T-helper 2 cell treated with Interferon-gamma antibody and Interleukin-4, amounts not matched to agents 100 ng/mL and 5 ng/mL, for 36 hours (primary cell): ENCODE measurements around the gene FN3K. TPM values are rescaled to one million over a fixed set of nuclear protein-coding genes. Genes with fewer than 3 reads are reported as not detected.
"Not testable (repeated sequence)": the region's sequence is repeated elsewhere in the genome, so short reads cannot be mapped to it uniquely, and the experiment has no call there.

Source experiments
- intact Hi-C: fragments of 100-400 bp; cut with micrococcal nuclease; formaldehyde crosslinking; loops from one replicate; pipeline ENCODE4 v1.15.1; 2023
- total RNA-seq: library from RNA; stranded (reverse); gene quantifications from 2 replicates; pipeline ENCODE4 v1.2.3, GENCODE V29; 2022

FN3K gene
- total RNA-seq, 1 donor from 2014 or later: 4.2 TPM

DNA sequence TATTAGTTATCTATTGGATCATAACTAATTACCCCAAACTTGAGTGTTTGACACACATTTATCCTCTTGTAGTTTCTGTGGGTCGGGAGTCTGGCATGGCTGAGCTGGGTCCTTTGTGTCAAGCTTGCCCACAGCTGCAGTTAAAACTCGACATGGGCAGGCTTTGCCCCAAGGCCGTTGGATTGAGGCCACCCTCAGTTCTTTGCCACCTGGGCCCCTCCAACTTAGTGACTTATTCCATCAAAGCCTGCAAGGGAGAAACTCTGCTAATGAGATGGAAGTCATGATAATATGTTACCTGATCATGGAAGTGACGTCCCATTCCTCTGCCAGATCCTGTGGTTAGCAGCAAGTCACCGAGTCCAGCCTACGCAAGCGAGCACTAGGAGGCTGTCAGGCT is 33.6 kb downstream of the FN3K start:
- intact Hi-C loops: no loop called here

DNA sequence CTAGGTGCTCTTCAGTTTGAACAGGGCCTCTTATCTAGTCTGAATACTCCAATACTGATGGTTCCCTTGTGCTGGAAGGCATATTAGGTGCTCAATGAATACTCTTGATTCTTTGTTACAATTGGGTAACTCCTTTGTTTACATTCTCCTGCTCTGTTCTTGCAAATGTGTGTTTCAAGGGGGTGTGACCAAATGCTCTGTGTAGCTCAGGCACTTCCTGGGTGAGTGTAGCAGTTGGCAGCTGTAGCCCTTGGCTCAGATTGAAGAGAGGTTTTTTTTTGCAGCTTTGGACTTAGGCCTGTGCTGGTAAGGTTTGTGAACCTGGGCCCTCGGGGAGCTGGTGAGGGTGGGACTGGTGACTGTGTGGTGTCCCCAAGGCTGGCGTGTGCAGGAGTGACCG is 36.6 kb downstream of the FN3K start:
- intact Hi-C loops: no loop called here

DNA sequence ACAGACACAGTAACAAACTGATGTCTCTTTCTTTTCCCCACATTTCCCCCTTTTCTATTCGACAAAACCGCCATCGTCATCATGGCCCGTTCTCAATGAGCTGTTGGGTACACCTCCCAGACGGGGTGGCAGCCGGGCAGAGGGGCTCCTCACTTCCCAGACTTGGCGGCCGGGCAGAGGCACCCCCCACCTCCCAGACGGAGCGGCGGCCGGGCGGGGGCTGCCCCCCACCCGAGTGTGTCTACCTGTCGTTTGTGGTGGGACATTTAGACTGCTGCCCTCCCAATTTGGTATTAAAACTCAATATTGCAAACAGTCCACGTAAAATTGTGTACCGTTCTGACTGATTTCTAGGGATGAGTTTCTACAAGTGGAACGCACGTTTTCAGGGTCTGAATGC is 39.0 kb downstream of the FN3K start:
- intact Hi-C loops: not testable (repeated sequence)

DNA sequence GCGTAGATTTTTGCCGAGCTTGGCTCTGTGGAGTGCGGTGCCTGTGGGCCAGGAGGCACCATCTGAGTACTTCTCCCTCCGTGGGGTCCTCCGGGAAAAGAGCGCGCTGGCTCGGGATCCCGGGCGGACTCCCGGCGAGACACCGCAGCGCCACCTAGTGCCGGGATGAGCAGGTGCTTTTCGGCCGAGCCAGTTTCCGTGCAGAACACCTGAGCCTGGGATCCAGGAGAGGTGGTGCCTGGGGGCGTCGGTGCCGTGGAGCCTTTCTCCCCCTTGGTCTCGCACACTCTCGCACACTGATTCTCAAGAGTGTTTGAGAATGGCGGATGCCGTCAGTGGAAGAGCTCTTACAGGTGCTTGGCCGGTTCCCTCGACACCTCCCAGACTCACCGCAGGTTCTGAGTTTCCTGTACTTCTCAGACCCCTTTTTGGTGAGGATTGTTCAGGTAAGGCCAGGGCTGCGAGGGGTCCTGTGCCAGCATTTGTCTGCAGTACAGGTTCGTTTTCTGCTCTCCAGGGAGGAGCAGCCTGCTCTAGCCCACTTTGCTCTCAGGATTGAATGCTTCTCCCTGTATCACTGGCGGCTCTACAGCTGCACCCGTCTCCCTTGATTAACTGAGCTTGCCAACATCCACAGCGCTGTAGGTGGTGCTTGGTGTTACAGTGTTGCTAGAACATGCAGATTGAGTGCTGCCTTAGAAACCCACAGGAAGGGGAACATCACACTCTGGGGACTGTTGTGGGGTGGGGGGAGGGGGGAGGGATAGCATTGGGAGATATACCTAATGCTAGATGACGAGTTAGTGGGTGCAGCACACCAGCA is 39.8 kb downstream of the FN3K start:
- intact Hi-C loops: no loop called here

DNA sequence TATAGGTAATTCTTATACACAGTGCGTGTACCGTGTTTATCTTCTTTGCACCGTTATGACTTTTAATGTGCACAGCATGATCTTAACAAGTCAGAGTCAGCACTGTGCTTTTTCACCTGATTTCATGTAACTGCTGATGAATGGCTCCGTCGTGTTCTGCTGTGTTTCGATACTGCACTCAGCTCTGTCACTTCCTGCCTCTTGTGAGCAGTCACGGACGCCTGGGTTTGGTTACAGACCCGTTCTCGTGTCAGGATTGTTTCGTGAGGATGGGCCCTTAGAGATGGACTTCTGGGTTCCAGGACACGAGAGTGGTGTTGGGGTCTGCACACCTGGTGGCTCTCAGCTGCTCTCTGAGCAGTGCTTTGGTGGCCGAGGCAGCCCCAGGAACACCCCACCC is 41.0 kb downstream of the FN3K start:
- intact Hi-C loops: no loop called here

DNA sequence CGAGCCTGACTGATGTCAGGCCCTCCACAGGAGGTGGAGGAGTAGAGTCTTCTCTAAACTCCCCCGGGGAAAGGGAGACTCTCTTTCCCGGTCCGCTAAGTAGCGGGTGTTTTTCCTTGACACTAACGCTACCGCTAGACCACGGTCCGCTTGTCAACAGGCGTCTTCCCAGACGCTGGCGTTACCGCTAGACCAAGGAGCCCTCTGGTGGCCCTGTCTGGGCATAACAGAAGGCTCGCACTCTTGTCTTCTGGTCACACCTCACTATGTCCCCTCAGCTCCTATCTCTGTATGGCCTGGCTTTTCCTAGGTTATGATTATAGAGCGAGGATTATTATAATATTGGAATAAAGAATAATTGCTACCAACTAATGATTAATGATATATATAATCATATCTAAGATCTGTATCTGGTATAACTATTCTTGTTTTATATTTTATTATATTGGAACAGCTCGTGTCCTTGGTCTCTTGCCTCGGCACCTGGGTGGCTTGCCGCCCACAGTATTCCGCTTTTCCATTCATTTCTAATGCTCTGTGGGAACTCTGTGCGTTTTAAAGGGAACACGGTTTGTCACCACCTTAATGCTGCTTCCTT is 42.5 kb downstream of the FN3K start:
- intact Hi-C loops: not testable (repeated sequence)

DNA sequence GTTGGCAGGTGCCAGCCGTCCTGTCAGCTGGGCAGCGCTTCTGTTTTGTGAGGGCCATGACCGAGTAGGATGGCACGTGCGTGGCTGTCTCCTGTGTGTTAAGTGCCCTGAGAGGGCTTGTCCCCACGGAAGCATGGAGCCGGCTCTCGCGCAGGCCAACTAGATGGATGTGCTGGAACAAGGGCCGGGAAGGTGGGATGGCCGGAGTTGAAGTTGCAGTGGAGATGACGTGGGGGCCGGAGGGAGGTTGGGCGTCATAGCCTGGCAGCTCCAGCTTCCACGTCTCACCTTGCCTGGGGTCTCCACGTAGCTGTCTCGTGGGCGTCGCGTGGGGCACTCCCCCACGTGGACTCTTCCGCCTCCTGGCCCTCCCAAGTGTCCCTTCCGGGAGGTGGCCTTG is 44.1 kb downstream of the FN3K start:
- intact Hi-C loops: no loop called here

DNA sequence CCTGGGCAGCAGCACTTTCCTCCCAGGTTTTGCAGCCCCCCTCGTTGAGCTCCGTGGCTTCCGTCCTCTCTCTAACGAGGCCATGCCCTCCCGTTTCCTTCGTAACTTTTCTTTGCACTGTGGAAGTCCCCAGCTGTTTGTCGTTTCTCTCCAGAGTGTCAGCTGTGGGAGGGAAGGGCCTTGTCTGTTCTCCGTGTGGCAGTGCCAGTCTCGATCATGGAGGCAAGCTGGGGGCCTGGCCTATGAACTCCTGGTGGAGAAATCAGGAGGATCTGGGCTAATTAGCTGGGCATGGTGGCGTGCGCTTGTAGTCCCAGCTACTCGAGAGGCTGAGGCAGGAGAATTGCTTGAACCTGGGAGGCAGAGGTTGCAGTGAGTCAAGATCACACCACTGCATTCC is 44.8 kb downstream of the FN3K start:
- intact Hi-C loops: loop anchor here (5.0 kb wide), 2 partner anchors 132 to 182 kb away; no protein-coding TSS in a partner anchor

DNA sequence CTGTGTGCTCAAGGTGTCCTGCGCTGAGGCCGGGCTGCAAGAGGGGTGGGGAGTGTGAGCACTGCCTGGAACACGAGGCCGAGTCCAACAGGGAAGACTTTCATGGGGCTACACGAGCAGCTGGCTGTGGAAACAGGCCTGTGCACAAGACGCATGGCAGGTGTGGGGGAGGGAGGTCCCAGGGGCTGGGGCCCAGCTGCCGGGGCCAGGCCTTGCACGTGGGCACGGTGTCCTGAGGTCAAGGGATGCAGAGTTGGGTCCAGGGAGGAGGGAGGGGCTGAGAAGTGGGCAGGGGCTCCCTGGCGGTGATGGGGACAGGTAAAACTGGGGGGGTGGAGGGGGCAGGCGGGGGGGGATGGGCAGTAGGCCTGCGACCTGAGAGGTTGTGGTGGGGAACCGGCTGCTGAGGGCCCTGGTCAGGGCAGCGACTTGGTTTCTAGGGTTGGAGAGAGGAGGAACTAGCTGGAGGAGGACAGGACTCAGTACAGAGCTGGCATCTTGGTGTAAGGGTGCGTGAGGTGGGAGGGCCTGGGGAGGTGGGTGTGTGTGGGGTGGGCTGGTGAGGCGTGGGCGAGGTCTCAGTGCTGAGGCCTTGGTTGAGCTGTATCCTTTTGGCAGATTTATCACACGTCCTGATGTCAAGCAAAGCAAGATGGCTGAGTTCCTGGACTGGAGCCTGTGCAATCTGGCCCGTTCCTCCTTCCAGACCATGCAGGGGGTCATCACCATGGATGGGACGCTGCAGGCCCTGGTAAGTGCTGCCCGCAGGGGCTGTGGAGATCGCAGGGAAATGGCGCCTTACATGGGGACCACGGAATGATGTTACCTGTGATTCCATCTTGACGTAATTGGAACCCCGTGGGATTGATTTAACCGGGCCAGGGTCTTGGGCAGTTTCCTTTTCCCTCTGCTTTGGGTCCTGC is 45.8 kb downstream of the FN3K start:
- intact Hi-C loops: loop anchor here (5.0 kb wide), 2 partner anchors 131 to 181 kb away; no protein-coding TSS in a partner anchor

DNA sequence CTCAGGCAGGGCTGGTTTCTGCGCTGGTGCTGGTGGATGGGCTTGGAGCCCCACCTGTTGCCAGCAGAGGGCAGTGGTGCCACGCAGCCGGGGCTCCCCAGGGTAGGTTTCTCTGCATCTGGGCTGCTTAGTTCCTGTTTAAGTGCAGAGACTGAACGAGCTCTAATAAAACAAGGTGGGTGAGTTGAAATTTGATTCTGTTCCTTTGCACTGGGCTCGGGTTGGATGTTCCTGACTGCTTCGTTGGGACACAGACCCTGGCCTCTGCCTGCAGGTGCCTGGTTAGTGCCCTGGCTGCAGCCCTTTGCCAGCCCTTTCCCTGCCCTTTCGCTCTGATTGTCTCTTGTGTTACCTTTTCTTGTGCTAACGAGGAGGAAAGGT is 46.5 kb downstream of the FN3K start:
- intact Hi-C loops: loop anchor here (5.0 kb wide), 2 partner anchors 130 to 180 kb away; no protein-coding TSS in a partner anchor

DNA sequence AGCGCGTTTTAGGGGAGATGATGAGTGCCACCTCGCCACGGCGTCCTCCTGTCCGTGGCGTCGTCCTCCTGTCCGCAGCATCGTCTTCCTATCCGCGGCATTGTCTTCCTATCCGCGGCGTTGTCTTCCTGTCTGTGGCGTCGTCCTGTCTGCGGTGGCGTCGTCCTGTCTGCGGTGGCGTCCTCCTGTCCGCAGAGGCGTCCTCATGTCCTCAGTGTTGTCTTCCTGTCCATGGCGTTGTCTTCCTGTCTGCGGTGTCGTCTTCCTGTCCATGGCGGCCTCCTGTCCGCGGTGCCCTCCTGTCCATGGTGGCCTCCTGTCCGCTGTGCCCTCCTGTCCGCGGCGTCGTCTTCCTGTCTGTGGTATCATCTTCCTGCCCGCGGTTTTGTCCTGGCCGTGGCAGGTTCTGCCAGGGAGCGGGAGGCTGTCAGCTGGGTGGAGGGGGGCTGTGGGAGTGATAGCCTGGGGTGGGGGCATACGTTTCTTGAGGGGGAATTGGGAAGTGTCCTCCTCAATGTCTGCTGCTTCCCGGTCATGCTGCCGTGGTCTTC is 47.3 kb downstream of the FN3K start:
- intact Hi-C loops: loop anchor here (5.0 kb wide), 2 partner anchors 130 to 180 kb away; no protein-coding TSS in a partner anchor

DNA sequence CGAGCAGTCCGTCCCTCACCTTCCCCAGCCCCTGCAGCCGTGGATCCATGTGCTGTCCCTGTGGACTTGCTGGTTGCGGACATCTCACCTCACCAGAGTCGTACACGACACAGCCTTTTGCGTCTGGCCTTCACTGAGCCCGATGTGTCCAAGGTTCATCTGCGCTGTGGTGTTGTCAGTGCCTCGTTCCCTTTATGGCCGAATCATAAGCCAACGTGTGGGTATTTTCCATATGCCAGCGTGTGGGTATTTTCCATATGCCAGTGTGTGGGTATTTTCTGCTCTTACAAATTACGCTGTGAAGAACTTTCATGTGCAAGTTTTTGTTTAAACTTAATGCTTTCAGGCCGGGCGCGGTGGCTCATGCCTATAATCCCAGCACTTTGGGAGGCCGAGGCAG is 48.1 kb downstream of the FN3K start:
- intact Hi-C loops: loop anchor here (5.0 kb wide), 2 partner anchors 129 to 179 kb away; no protein-coding TSS in a partner anchor

DNA sequence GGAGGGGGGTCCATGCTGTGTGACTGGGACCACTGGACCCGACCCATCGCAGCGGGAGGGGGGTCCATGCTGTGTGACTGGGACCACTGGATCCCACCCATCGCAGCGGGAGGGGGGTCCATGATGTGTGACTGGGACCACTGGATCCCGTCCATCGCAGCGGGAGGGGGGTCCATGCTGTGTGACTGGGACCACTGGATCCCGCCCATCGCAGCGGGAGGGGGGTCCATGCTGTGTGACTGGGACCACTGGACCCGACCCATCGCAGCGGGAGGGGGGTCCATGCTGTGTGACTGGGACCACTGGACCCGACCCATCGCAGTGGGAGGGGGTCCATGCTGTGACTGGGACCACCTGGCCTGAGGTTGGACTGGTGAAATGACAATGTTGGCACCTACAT is 50.2 kb downstream of the FN3K start:
- intact Hi-C loops: not testable (repeated sequence)

DNA sequence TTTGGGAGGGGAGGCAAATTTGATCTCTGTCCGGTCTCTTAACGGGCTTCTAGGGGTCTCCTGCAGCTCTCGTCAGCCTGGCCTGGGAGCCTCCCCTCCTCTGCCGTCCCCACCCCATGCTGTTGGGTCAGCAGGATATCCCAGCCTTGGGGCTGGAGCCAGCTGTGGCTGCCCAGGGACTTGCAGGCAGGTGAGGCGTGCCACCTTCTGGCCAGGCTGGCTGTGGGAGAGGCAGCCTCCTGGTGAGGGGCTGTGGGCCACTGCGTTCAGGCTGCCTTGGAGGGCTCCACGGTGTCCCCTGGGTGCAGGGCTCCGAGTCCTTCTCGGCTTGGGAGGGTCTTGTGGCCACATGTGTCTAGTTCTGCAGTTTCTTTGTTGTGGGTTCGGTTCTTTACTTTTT is 51.0 kb downstream of the FN3K start:
- intact Hi-C loops: no loop called here

DNA sequence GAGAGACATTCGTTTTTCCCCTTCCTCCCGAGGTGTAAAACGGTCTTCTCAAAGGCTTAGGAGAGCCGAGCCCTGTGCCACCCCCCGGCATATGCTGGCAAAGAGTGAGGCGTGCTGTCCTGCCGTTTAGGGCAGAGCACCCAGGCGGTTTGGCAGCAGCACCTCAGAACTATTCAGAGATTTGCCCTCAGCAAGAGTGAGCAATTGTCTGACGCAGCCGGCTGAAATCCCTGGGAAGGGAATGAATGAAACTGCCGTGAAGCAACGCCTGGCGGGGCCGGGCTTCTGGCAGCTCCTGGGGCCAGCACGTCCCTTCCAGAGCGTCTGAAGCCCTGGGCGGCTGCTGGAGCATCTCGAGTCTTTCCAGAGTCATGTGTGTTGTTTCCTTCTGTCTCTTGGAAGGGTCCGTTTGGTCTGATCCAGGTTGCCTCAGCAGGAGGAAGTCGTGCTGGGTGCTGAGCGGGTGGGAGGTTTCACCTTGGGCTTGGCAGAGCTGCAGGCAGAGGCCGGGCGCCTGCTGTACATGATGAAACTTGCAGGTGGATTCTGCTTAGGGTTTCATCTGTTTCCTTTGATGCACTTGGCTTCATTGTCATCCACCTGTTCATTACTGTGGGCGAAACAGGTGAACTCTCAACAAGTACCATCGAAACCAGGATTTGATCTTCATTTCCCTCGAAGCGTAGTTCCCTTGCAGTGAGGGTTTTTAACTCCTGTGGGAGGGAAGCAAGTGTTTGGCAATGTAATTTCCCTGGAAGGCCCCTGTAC is 51.9 kb downstream of the FN3K start:
- intact Hi-C loops: no loop called here

DNA sequence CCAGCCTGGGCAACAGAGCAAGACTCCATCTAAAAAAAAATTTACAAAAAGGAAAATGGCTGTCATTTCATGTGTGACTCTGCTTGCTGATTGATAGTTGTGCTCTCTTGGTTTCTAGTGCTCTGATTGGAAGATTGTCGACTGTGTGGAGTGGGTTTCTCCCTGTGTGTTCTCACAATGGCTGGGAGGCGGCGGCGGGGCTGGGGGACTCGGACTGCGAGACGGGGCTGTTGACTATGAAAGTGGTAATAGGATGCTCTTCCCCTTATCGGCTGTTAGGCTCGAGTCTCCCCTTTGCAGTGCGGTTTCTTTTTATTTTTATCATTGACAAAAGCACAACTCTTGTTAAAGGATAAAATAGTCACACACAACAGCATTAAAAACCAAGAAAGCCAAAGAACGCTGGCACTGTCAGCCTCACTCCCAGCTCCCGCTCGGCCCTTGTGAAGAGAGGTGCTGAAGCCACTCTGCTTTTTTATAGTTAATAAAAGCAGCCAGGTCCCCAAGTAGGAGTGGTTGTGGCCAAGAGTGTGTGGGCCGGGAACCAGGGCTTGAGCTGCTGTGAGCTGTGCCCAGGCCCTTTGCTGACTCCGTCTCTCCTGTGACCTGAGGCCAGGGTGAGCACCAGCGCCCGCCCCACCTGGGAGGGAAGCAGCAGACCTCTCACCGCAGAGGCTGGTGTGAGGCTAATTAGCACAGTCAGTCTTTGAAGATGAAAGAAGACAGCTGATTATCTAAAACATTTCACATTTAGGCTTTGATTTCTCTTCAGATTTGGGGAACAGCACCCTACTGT is 53.0 kb downstream of the FN3K start:
- intact Hi-C loops: no loop called here

DNA sequence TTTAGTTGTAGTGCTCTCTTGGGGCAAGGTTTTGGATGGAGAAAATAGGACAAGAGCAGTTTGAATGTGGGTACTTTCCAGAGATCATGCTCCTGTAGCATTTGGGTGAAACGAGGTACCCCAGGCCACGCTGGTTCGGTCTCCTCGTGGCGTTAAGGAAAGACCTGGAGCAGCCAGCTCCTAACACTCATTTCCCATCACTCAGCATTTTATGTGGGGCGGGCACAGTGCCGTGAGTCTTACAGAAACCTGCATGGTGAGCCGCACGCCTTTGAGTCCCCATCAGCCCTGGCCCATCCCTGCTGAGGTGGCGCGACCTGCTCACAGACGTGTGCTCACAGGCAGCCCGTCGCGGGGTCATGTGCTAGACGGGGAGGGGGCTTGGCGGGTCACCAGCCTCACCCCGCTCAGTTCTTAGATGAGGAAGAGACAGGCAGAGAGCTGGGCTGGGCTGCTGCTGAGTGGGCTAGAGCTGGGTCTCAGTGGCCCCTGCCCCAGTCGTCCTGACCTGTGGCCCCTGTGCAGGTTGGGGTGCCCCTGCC is 53.7 kb downstream of the FN3K start:
- intact Hi-C loops: no loop called here

DNA sequence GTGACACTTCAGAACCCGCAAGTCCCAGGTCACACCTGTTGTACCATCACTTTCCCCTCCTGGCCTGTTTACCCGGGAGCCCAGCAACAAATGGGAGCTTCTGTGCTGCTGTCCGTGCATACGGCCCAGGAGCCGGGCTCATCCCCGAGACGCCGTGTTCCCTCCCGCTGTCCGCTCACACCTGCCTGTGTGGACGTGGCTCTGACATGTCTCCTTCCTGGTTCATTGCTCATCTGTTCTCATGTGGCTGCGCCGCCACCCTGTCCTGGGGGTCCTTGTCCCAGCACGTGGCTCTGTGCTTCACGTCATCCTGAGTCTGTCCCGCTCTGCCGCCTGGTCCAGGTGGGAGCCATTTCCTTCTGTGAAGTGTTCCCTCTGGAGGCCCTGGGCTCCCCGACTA is 54.4 kb downstream of the FN3K start:
- intact Hi-C loops: no loop called here

DNA sequence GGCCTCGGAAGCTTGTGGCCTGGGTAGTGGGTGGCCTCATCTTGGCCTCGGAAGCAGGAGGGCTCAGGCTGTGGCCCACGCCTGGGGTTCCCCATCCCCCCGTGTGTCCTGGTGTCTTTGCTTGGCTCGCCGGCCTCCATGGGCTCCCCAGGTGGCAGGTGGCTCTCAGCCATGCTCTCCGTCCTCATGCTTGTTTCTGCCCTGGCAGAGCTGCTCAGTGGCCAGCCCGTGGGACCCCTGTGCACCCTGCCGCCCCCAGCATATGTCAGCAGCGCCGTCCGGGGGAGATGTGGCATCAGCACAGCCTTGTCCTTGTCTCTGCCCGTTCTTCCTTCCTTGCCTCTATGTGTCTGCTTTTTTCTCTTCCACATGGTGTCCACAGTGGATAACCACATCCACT is 55.0 kb downstream of the FN3K start:
- intact Hi-C loops: no loop called here

DNA sequence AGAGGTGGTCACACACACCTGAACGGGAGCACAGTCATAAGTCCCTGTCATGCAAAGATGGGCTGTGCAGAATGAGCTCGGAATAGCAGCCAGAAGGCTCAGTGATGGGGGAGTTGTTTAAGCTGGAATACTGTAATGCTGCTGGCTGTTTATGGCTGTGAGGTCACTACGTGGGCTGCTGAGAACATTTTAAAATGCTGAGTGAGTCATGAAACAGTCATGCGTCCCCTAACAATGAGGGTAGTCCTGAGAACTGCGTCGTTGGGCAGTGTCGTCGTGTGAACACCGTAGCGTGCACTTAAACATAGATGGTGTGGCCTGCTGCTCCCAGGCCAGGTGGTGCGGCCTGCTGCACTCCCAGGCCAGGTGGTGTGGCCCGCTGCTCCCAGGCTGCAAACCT is 56.1 kb downstream of the FN3K start:
- intact Hi-C loops: no loop called here
